Measurements from ENCODE around the gene CENPX. TPM values are rescaled to one million over a fixed set of nuclear protein-coding genes. Genes with fewer than 3 reads are reported as not detected.
A peak's percentile ranks its signal among the peaks of the same experiment; 100 is the strongest.

CENPX gene
- total and polyA plus RNA-seq, 12 donors = 15.8 to 132 (median 23.6) TPM

GRCh38 chr17:82031303-82031884 is 8.7 kb upstream of the CENPX start, which contains the start of gene RAC3:
Gene RAC3 (plus strand): TSS chr17:82031678. CDS start chr17:82031762, 84 bp downstream.
- peak within 1 kb of the TSS in 2 of 10 donors; percentile 8 to 26 for H3K27ac ChIP-seq
- ATAC-seq (peak in 1 of 8 donors; percentile 6), DNase-seq (no peak)
- no peaks in the 10 kb centered on the region for H3K9me3 ChIP-seq
- H3K36me3 ChIP-seq = peaks cover 0 to 17% (median 0%) of the 10 kb centered on the region in 9 donors
- intact Hi-C loops (cut with DNase I) = loop anchor here in 6 of 10 donors (2.0 to 10.0 kb wide), 6 partner anchors 71 to 293 kb away; no protein-coding TSS in a partner anchor
- peaks cover 7 to 42% (median 31%) of the 10 kb centered on the region in 9 donors for H3K4me1 ChIP-seq
- peak within 1 kb of the TSS; percentile 37 to 59 (median 52) for H3K4me3 ChIP-seq
- TF ChIP-seq CTCF (IDR thresholded peaks at IDR 0.05) = no peak
- 1% methylated on average over 35 to 87 of the region's 96 CpGs for WGBS, 2 donors
- peaks cover 0 to 10% (median 6%) of the 10 kb centered on the region in 7 donors for H3K27me3 ChIP-seq

DNA sequence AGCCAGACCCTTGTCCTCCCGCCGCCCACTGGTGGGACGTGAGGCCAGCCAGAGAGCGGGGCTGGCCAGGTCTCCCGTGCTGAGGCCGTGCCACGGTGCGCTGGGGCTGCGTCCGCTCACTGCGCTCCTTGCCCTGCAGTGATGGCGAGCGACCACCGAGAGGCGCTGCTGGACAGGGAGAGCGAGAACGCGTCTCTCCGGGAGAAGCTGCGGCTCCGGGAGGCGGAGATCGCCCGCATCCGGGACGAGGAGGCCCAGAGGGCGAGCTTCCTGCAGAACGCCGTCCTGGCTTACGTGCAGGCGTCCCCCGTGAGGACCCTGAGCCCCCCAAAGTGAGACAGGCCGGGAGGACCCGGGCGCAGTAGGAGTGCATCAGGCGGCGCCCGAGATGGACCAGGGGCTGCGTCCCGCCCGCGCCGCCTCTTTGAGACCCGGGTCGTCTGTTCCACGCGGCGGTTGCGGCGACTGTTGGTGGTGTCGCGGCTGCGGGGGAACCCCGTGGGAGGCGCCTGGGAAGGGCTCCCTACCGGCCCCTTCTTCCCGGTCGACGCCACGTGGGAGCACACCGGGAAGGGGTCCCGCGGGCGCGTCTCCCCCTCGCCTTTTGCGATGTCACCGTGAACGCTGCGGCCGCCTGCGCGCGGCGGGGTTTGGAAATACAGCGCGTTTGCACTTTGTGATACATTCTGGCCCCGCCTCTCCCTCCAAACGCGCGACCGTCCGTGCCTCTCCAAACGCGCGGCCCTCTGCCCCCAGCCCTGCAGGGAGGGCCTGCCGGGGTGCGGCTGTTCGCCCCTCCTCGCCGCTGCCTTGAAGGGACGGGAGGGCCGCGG is 8.0 kb upstream of the CENPX start:
- peak; percentile 74 to 92 (median 84) for ATAC-seq
- peaks cover 0 to 10% (median 6%) of the 10 kb centered on the region in 7 donors for H3K27me3 ChIP-seq
- DNase-seq = peak; percentile 82 to 87
- H3K27ac ChIP-seq = peak overlapping the region in 2 of 10 donors; percentile 8 to 26
- no peaks in the 10 kb centered on the region for H3K9me3 ChIP-seq
- H3K4me3 ChIP-seq = peak overlapping the region; percentile 37 to 59 (median 52)
- peaks cover 7 to 35% (median 25%) of the 10 kb centered on the region in 9 donors for H3K4me1 ChIP-seq
- peaks cover 0 to 17% (median 0%) of the 10 kb centered on the region in 9 donors for H3K36me3 ChIP-seq
- 1% methylated on average over 92 to 94 of the region's 94 CpGs for WGBS, 2 donors
- peak; percentile 83 to 98 (median 95) for TF ChIP-seq CTCF (IDR thresholded peaks at IDR 0.05)
- intact Hi-C loops (cut with DNase I) = loop anchor here in 9 of 10 donors (1.0 to 10.0 kb wide), 8 partner anchors 72 to 294 kb away; no protein-coding TSS in a partner anchor

GRCh38 chr17:82029990-82030469 is 7.4 kb upstream of the CENPX start:
- no peak for TF ChIP-seq CTCF (IDR thresholded peaks at IDR 0.05)
- intact Hi-C loops (cut with DNase I) = loop anchor here (1.0 to 10.0 kb wide), 8 partner anchors 72 to 295 kb away; no protein-coding TSS in a partner anchor
- WGBS, 2 donors = 66% methylated on average over 31 of the region's 31 CpGs
- ATAC-seq (peak in 6 of 8 donors; percentile 1 to 4 (median 3)), DNase-seq (no peak)
- peak overlapping the region in 9 of 10 donors; percentile 37 to 59 (median 53) for H3K4me3 ChIP-seq
- H3K27me3 ChIP-seq = peaks cover 0 to 10% (median 6%) of the 10 kb centered on the region in 7 donors
- peaks cover 7 to 32% (median 23%) of the 10 kb centered on the region in 9 donors for H3K4me1 ChIP-seq
- H3K27ac ChIP-seq = no peak overlapping the region
- H3K36me3 ChIP-seq = peaks cover 0 to 11% (median 0%) of the 10 kb centered on the region in 9 donors
- H3K9me3 ChIP-seq = no peaks in the 10 kb centered on the region

DNA sequence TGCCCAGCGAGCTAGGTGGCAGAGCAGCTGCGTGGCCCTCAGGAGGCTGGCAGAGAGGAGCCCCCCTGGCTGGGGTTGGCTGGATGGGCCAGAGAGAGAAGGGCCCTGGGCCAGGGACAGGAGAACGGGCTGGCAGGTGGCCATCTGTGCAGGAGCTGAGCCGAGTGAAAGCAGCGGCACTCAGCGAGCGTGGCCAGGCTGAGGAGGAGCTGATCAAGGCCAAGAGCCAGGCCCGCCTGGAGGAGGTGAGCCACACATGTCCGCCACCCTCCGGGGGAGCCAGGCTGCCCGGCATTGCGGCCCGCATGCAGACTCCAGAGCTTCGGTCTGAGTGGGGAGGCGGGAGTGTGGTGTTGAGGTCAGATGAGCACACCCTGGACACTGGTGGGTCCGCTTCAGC is 6.7 kb upstream of the CENPX start:
- Histone ChIP-seq H3K36me3 (peaks cover 0 to 8% (median 0%) of the 10 kb centered on the region in 9 donors), H3K27ac (no peak overlapping the region), H3K4me1 (peaks cover 7 to 36% (median 23%) of the 10 kb centered on the region in 9 donors), H3K9me3 (no peaks in the 10 kb centered on the region), H3K27me3 (peaks cover 0 to 10% (median 6%) of the 10 kb centered on the region in 7 donors), H3K4me3 (no peak overlapping the region)
- intact Hi-C loops (cut with DNase I) = loop anchor here in 2 of 10 donors (2.0 kb wide), 2 partner anchors 123 to 125 kb away; no protein-coding TSS in a partner anchor
- WGBS, 2 donors = 72 to 74% methylated on average over 16 of the region's 16 CpGs
- DNase-seq (peak in 1 of 2 donors; percentile 68), ATAC-seq (peak in 6 of 8 donors; percentile 5 to 44 (median 18))
- no peak for TF ChIP-seq CTCF (IDR thresholded peaks at IDR 0.05)
